Inflammatory macrophage (primary cell): ENCODE data around the gene NMT1.

Source experiments
- DNase-seq, 2 donors: peaks; one replicate each; pipeline ENCODE4 v3.0.0-alpha.2; 2020 to 2022

NMT1 gene

DNA sequence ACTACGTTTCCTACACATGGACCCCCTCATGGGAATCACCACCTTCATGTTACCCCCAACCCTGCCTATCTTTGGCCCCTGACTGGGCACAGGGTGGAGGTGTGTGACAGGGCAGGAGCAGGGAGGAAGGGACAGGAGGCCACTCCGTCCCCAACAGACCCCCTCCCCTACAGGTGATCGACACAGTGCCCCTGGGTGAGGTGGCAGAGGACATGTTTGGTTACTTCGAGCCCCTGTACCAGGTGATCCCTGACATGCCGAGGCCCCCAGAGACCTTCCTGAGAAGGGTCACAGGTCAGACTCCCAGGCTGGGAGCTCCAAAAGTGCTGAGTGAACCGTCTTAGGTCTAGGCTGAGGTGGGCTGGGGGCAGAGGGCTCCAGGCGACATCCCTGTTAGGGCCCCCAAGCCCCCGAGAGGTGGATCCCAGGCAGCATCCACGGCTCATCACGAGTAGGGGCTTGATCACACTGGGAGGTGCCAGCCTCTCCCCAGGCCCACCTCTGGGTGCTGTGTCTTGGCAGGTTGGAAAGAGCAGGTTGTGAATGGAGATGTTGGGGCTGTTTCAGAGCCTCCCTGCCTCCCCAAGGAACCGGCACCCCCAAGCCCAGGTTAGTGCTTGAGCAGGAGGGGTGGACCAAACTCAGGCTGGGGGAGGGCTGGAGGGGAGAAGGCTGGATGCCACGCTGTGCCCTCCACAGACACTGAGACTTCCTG lies 75.9 kb downstream of the NMT1 start:
- DNase-seq, result no peak

DNA sequence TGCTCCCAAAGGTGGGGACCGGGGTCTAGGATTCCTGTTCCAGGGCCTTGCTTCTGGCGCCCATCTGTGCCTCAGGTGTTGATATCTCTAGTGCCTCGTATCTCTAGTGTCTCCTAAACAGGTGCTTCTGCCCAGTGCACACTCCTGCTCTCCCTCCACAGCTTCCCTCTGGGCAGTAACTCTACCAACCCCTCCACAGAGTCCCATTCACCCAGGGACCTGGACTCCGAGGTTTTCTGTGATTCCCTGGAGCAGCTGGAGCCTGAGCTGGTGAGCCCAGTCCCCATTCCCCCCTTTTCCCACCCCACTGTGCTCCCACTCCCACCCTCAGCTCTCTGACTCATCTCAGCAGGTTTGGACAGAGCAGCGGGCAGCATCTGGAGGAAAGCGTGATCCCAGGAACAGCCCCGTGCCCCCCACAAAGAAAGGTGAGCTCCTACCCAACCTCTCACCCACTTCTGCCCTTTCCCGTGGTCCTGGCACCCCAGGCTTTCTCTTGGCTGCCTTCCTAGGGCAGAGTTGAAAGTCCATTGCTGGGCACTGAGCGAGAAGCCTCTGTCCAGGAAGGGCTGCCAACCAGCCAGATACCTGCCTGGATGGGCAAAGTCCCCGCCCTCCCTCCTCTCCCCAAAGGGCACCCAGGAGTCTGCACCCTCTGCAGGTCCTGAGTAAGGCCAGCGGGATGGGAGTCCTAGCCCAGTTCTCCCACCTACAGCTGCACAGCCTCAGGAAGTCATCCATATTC lies 76.6 kb downstream of the NMT1 start:
- DNase-seq, result no peak

DNA sequence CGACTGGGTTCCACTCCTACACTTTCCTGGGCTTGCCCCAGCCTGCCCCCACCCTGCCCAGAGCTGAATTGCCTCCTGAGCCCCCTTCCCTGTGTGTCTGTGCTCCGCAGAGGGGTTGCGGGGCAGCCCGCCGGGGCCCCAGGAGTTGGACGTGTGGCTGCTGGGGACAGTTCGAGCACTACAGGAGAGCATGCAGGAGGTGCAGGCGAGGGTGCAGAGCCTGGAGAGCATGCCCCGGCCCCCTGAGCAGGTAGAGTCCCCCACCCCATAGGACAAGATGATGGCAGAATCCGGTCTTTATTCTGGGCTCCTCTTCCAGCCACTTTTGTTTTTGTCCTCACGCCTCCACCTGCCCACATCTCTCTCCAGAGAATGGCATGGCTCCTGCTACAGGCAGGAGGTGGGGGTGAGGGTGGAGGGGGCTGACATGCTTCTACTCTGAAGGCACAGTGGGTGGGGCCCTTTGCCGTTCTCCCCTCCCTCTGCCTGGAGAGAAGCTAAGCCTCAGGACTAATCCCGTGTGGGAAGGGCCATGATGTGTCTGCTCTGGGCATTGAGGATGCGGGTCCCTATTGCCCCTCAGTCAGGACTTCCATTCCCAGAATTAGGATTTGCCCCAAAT lies 77.9 kb downstream of the NMT1 start:
- no peak for DNase-seq

DNA sequence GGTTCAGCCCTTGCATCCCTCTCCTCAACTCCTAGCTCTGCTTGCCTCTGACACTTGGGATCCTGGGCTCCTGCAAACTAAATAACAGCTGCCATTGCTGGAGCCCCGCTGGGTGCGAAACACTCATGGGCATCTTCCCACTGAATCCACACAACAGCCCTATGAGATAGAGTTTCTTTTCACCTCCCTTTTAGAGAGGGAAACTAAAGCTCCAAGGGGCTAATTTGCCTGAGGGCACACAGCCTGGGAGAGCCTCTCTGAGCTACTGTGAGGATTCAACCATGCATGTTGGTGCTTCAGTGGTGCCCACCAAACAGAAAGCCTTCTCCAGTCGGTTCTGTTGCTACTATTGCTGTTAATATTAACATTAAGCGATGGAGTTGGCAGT lies 78.4 kb downstream of the NMT1 start:
- DNase-seq, result no peak

DNA sequence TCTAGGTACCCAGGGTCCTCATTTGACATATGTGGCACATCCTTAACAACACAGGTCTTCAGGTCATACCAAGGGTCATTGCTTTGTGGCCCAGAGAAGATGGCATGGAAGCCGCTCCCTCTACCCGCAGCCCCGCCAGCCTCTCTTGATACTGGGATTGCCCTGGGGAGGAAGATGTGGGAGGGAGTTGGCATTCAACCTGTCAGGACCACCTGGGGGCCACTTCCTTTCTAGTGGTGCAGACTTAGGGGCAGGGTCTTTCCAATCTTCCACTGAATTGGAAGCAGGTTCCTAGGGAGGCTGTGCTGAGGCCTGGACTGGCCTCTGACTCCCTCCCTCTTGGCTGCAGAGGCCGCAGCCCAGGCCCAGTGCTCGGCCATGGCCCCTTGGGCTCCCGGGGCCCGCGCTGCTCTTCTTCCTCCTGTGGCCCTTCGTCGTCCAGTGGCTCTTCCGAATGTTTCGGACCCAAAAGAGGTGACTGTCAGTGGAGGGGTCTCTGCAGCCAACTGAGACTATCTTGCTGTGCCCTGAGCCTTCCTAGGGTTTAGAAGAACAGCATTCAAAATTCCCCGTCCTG lies 82.1 kb downstream of the NMT1 start:
- no peak for DNase-seq

DNA sequence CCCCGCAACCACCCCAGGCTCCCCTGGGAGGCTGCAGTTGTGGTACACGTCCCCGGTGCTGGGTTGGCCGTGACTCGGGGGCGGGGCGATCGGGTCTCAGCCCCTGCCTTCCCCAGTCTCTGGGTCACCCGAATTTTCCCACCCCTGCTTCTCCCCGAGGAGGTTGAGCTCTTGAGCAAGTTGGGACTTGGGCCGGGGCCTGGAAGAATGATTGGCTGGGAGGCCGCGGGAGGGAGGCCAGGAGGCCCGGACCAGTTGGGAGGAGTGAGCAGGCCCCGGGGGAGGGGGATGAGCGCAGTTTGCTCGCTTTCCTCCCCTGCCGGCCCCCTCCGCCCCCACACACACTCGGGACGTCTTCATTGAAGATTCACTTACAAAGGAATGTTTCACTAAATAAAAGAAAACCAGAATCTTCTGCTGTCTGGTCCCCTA lies 82.7 kb downstream of the NMT1 start:
- DNase-seq, result no peak

DNA sequence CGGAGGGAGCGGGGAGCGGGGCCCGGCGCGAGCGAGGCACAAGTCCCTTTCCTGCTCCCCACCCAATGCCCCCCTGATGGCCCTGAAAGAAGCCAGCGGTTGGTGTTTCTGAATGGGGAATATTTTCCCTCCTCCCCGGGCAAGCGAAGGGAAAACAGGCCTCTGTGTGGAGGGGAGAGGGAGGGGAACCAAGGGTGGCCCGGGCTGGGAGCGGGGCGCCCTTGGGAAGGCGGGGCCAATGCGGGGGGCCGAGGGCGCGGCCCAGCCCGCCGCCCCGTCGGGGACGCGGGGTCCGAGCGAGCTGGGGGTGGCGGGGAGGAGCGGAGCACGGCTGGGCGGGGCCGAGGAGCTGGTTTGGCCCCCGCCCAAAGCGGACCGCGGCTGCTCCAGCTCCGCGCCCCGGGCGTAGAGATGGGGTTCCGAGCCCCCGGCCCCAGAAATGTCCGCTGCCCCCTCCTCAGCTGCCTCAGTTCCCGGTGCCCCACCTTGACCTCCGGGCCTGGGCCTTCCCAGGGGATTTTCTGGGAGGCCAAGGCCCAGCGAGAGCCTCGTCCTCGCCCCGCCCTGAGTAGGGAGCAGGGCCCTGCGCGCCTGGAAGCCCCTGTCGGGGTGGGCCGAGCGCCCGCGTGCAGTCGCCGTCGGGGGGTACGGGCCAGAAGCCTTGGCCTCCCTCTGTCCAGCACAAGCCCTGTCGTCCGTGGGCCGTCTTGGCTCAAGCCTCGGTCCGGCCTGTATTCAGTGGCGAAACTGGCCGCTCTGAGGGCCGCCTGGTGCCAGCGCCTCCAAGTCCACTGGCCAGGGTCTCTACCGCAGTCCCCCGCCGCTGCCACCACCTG lies 83.3 kb downstream of the NMT1 start:
- no peak for DNase-seq

DNA sequence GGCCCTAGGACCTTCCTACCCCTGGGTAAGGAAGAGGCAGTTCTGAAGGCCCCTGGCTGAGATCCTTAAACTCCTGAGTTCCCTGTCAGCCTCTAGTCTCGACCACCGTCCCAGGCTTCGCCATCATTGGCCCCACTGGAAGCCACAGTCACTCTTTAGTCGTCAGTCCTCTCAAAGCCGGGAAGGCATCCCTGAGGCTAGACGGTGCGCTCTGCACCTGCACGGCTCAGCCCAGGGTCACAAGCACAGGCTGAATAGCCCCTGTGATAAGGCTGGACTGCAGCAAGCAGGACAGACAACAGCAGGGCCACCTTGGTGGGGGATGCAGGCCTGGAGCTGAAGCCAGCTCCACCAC lies 83.9 kb downstream of the NMT1 start:
- no peak for DNase-seq

DNA sequence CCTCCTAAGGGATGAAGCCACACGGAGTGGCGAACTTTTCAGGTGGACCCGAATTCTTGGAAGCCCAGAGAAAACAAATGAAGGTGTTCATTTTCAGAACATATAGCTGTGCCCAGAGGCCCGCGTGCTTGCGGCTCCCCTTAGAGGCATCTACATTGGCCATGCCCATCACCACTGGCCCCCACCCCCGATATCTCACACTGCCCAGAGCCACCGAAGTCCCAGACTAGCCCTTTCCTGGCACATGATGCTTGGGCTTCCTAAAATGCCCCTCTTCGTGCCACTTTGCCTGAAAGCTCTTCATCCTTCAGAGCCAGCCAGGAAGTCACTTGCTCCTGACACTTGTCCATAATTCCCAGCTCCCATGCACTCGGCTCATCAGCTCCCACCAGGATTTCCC lies 85.0 kb downstream of the NMT1 start:
- no peak for DNase-seq

DNA sequence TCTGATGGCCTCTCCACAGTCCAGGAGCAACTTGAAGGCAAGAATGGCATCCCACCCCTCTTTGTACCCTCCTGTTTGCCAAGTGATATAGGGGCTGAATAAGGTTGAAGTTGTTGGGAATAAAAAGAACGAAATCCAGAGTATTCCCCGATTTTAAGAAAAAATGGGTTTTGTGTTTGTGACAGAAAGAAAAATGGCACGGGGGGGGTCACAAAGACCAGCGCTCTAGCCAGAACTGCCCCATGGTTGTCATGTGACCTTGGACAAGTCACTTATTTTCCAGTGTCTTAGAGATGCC lies 85.4 kb downstream of the NMT1 start:
- DNase-seq, result no peak

DNA sequence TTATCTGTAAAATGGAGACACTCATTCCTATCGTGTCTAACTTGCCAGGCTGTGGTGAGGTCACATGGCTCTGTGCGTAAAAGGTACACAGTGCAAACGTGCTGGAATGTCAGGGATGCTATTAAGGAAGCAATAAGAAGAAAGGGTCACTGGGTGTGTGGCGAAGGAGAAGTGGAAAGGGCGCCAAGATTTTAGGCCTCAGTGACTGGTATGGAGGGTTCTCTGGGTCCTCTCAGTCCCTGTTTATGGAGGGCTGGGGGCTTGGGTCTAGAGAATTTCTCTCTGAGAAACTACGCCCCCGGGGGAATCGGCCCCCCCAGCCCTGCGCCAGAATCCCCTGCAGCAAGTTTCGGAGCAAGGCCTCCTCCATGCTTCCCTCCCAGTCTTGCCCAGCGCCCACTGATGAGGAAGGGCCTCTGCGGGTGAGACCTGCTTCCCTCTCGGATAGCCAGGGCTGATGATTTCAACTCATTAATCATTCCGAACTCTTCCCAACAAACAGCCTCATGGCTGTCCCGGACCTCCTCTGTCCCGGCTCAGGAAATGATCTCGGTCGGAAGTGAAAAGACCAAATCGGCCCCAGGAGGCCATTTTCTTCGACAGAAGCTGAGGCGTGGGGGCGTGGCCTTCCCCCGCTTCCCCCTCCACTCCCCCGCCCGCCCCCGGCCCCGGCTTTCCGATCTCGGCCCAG lies 85.9 kb downstream of the NMT1 start:
- DNase-seq, result peak; percentile 64 to 65

DNA sequence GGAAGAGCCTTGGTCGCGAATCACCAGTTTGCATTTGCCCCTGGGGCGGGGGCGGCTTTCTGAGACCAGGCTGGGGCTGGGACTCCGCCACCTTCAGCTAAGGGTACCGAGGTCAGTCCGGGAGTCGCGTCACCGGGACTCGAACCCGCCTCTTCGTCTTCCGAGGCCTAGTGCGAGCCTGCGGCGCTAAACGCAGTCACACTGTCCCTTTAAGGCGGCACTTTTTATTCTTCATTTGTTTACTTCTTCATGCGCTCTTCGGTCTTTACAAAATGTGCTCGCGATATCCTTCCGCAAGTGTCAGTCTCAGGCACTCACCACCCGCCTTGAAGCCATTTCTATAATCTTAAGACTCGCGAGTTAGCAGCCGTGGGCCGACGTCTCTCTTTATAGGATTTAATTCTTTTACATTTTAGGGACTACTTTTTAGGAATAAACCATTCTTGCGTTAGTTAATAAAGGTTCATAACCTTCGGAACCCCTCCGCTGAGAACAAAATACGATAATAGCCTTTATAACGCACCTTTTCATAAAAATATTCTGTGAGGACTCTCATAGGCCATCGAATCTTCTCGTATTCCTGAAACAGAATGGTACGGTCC lies 86.6 kb downstream of the NMT1 start:
- peak; percentile 86 to 91 for DNase-seq

DNA sequence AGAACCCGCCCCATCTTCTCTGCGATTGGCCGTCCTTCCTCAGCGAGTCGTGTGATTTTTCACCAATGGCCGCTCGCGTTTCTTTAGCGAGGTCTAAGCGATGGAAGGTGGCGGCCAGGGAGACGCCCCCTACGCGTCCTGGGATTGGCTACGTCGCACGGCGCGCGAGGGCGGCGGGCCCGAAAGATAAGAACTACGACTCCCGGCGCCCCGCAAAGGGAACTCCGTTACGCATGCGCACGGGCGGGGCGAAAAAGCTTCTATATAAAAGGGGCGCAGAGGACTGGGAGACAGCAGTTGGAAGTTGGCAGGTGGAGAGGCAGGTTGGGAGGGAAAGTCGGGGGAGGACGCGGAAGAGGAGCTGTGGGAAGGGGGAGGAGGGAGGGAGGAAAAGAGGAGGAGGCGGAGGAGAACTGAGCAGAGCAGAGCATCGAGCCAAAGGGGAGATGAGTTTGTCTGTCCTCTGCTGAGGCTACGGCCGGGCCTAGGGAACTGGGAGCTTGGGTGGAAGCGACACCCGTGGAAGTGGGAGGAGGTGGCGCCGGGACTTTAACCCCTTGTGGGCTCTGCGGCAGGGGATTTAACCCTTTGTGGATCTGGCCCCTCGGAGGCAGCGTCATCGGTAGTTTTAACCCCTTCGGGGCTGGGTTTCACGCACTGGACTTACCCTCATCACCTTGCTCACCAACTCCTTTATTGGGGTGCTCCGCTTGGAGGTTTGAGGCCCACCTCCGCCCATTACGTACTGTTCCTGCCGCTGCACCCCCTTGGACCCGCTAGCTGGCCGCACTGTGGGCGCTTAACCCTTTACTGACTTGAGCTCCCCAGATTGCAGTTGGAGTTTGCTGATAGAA lies 87.3 kb downstream of the NMT1 start, which contains the start of gene HEXIM1:
TSS of gene HEXIM1 (plus strand) at position 293 of the 854 bp plus-strand sequence. CDS start 716 bp downstream, outside the sequence.
- peak; percentile 100 for DNase-seq

DNA sequence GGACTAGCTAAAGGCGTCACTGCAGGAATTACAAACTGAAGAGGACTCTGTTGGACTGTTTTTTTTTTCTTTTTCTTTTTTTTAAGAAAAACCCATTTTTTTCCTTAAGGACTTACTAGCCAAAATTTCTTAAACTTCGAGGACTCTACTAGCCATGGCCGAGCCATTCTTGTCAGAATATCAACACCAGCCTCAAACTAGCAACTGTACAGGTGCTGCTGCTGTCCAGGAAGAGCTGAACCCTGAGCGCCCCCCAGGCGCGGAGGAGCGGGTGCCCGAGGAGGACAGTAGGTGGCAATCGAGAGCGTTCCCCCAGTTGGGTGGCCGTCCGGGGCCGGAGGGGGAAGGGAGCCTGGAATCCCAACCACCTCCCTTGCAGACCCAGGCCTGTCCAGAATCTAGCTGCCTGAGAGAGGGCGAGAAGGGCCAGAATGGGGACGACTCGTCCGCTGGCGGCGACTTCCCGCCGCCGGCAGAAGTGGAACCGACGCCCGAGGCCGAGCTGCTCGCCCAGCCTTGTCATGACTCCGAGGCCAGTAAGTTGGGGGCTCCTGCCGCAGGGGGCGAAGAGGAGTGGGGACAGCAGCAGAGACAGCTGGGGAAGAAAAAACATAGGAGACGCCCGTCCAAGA lies 88.0 kb downstream of the NMT1 start:
- DNase-seq, result peak; percentile 69 to 73

DNA sequence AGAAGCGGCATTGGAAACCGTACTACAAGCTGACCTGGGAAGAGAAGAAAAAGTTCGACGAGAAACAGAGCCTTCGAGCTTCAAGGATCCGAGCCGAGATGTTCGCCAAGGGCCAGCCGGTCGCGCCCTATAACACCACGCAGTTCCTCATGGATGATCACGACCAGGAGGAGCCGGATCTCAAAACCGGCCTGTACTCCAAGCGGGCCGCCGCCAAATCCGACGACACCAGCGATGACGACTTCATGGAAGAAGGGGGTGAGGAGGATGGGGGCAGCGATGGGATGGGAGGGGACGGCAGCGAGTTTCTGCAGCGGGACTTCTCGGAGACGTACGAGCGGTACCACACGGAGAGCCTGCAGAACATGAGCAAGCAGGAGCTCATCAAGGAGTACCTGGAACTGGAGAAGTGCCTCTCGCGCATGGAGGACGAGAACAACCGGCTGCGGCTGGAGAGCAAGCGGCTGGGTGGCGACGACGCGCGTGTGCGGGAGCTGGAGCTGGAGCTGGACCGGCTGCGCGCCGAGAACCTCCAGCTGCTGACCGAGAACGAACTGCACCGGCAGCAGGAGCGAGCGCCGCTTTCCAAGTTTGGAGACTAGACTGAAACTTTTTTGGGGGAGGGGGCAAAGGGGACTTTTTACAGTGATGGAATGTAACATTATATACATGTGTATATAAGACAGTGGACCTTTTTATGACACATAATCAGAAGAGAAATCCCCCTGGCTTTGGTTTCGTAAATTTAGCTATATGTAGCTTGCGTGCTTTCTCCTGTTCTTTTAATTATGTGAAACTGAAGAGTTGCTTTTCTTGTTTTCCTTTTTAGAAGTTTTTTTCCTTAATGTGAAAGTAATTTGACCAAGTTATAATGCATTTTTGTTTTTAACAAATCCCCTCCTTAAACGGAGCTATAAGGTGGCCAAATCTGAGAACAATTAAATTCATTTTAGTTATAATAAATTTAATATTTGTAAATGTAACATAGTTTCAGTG lies 88.8 kb downstream of the NMT1 start:
- peak; percentile 48 to 65 for DNase-seq

DNA sequence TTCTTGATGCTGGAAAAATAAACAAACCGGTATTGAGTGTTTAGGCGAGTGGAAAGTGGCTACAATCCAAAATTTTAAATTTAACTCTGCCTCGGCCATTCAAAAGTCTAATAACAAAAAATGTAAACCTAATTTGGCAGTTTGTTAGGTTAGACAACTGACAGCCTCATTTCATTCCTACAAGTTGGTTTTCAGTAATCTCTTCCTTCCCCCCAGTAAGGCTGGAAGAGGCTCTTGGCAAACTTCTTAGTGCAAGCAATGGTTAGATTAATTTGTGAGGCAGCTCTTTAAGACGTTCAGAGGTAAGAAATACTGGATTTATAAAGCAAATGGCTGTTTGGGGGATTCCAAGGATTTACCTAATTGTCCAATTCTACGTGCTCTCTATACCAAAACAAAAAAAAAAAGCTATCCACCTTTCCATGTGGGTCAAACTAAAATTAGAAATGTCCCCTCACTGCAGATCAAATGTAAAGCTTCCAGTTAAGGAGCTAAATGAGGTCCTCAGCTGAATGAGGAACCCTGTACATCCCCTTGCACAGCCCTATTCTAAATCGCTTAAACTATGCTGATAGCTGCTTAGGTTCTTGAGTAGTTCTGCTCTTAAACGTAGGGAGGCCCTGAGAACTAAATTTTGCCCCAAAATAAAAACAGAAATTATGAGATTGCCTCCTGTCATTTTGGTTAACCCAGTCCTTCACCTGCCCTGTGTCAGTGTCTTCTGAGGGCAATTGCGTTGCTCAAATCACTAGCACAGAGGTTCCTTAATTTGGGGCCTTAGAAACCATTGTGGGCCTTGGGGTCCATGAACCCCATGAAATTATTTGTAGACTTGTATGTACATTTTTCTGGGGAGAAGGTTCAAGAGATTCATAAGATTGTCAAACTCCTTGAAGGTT lies 90.0 kb downstream of the NMT1 start:
- DNase-seq, result peak; percentile 33 to 40

DNA sequence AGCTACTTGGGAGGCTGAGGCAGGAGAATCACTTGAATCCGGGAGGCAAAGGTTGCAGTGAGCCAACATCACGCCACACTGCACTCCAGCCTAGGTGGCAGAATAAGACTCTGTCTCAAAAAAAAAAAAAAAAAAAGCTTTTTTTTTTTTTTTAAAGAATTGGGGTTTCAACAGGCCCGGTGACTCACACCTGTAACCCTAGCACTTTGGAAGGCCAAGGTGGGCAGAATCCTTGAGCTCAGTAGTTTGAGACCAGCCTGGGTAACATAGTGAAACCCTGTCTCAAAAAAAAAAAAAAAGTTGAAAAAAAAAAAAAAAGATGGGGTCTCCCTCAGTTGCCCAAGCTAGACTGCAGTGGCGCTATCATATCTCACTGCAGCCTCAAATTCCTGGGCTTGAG lies 93.9 kb downstream of the NMT1 start:
- no peak for DNase-seq

DNA sequence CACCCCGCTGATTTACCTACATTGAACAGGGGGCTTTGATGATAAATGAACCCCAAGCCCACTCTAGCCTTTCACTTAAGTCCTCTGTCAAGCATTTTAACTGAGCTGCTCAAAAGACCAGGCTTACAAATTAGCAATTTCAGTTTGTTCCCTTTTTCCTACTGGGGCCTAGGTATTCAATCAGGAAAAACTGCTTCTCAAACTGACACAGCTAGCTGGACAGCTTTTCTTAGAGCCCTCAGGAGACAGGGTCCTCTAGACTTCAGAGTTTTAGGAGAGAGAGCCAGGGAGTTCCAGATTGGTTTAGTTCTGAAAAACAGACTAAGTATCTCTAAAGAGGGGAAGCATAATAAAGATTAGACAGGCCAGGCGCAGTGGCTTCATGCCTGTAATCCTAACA lies 94.4 kb downstream of the NMT1 start:
- DNase-seq, result no peak
